GM19043 (cell line): ENCODE measurements around the gene RECQL5.
A peak's percentile ranks its signal among the peaks of the same experiment; 100 is the strongest.
"Not testable (repeated sequence)": the region's sequence is repeated elsewhere in the genome, so short reads cannot be mapped to it uniquely, and the experiment has no call there.

Experiments
- ATAC-seq: cut with Tn5 transposase; IDR thresholded peaks from one replicate; pipeline ENCODE4 v1.9.1; 2021; ENCODE audit warnings: low read depth; ENCODE audit not compliant: unreplicated experiment

RECQL5 gene

GRCh38 chr17:75650874-75651273, 16.1 kb downstream of the RECQL5 start:
- ATAC-seq = no peak

GRCh38 chr17:75649687-75650086, 17.3 kb downstream of the RECQL5 start:
- no peak for ATAC-seq

GRCh38 chr17:75647921-75648320, 19.0 kb downstream of the RECQL5 start:
- no peak for ATAC-seq

GRCh38 chr17:75647061-75647460, 19.9 kb downstream of the RECQL5 start:
- no peak for ATAC-seq

GRCh38 chr17:75646638-75646992, 20.3 kb downstream of the RECQL5 start:
- ATAC-seq = no peak

GRCh38 chr17:75645889-75646637, 20.9 kb downstream of the RECQL5 start:
- ATAC-seq = peak; percentile 96

- no peak for ATAC-seq
Observed at GRCh38 chr17:75645501-75645888, 21.5 kb downstream of the RECQL5 start.

GRCh38 chr17:75643643-75644017, 23.3 kb downstream of the RECQL5 start:
- ATAC-seq = no peak

GRCh38 chr17:75642784-75643642, 23.9 kb downstream of the RECQL5 start:
- no peak for ATAC-seq

GRCh38 chr17:75642182-75642783, 24.7 kb downstream of the RECQL5 start:
- no peak for ATAC-seq

GRCh38 chr17:75641343-75641742, 25.6 kb downstream of the RECQL5 start:
- ATAC-seq = no peak

- ATAC-seq = no peak
Observed at GRCh38 chr17:75640556-75641119, 26.3 kb downstream of the RECQL5 start.

GRCh38 chr17:75639771-75640555, 27.0 kb downstream of the RECQL5 start:
- ATAC-seq = no peak

GRCh38 chr17:75639327-75639726, 27.6 kb downstream of the RECQL5 start:
- no peak for ATAC-seq

- no peak for ATAC-seq
Observed at GRCh38 chr17:75638893-75639292, 28.1 kb downstream of the RECQL5 start.

GRCh38 chr17:75638039-75638438, 28.9 kb downstream of the RECQL5 start:
- not testable (repeated sequence) for ATAC-seq

GRCh38 chr17:75637551-75637950, 29.4 kb downstream of the RECQL5 start:
- no peak for ATAC-seq

GRCh38 chr17:75637143-75637538, 29.8 kb downstream of the RECQL5 start:
- ATAC-seq = no peak

GRCh38 chr17:75636381-75637142, 30.4 kb downstream of the RECQL5 start:
- ATAC-seq = no peak
